ENCODE data around the gene THRB. TPM values are rescaled to one million over a fixed set of nuclear protein-coding genes. Genes with fewer than 3 reads are reported as not detected.

Gene THRB
- total RNA-seq, 1 donor from 2014 or later: 19.7 TPM

DNA sequence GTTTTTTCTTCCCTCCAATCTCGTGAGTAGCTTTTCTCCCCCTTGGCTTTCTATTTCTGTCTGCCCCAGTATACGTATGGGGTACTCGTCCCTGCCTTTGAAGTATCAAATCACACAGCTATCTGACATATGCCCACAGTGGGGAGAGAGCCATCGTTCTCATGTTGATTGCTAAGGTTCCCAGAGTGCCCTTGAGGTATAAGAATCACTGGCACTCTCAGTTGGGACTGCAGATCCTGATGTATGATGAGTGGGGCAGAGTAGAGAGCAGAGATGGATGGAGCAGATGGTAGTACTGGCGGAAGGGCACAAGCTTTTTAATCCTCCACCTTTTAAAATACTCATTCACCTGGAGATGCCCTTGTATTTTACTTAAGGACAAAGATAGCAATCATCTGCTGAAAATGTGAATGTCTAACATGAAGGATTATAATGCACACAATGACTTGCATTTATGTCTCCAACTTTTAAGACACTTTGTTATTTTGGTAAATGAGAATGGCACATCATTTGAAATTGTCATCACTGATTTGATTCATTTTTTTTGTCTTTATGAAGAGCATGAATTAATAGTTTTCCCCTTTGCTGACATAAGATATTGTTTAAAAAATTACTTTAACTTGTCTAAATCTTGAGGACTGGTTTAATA lies 310.0 kb downstream of the THRB start:
- H3K9me3 ChIP-seq: no peaks in the 10 kb centered on the region
- intact Hi-C loops (cut with DNase I): no loop called here
- ATAC-seq (no peak), DNase-seq (no peak)
- no peak overlapping the region for H3K27ac ChIP-seq
- H3K4me3 ChIP-seq: no peak overlapping the region
- no peaks in the 10 kb centered on the region for H3K36me3 ChIP-seq
- H3K27me3 ChIP-seq: no peaks in the 10 kb centered on the region
- TF ChIP-seq, protein P1, sequence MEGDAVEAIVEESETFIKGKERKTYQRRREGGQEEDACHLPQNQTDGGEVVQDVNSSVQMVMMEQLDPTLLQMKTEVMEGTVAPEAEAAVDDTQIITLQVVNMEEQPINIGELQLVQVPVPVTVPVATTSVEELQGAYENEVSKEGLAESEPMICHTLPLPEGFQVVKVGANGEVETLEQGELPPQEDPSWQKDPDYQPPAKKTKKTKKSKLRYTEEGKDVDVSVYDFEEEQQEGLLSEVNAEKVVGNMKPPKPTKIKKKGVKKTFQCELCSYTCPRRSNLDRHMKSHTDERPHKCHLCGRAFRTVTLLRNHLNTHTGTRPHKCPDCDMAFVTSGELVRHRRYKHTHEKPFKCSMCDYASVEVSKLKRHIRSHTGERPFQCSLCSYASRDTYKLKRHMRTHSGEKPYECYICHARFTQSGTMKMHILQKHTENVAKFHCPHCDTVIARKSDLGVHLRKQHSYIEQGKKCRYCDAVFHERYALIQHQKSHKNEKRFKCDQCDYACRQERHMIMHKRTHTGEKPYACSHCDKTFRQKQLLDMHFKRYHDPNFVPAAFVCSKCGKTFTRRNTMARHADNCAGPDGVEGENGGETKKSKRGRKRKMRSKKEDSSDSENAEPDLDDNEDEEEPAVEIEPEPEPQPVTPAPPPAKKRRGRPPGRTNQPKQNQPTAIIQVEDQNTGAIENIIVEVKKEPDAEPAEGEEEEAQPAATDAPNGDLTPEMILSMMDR (IDR thresholded peaks at IDR 0.05): no peak
- H3K4me1 ChIP-seq: no peaks in the 10 kb centered on the region

DNA sequence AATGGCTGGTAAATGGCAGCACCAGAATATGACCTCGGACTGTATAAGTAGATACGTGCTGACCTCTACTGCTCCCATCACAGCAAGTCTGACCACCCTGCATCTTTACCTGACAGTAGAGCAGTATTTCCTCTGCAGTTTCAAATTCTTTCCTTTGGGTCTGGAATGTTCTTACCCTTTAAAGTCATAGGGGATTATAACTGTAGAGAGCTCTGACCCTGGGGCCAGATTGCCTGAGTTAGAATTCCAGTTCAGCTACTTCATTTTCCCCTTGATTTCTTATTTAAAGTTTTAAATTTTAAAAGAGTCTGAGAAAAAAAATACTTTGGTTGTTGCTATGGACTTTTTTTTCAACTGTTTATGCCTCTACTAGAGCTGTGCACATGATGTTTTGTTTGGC lies 311.9 kb downstream of the THRB start:
- H3K36me3 ChIP-seq: no peaks in the 10 kb centered on the region
- no peaks in the 10 kb centered on the region for H3K4me1 ChIP-seq
- TF ChIP-seq, protein P1 (IDR thresholded peaks at IDR 0.05): no peak
- intact Hi-C loops (cut with DNase I): no loop called here
- H3K27ac ChIP-seq: no peak overlapping the region
- no peak for DNase-seq
- ATAC-seq: no peak
- H3K27me3 ChIP-seq: no peaks in the 10 kb centered on the region
- H3K4me3 ChIP-seq: no peak overlapping the region
- no peaks in the 10 kb centered on the region for H3K9me3 ChIP-seq

DNA sequence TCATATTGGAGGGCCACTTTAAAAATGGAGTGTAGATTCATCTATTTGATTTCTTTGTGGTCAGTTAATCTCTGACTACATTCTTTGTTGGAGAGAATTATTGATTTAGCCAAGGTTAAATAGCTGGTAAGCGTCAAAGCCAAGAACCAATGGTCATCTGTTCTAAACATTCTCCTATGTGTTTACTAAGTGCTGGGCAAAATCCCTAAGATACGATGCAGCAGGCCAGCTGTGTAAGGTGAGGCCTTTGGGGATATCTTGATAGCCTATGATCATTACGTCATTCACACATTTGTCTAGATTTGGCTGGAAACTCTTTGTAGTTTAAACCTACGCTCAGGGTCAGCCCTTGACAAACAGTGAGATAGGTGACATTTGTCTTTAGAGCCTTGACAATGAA lies 313.4 kb downstream of the THRB start:
- no peak overlapping the region for H3K27ac ChIP-seq
- TF ChIP-seq, protein P1 (IDR thresholded peaks at IDR 0.05): no peak
- no peaks in the 10 kb centered on the region for H3K4me1 ChIP-seq
- intact Hi-C loops (cut with DNase I): no loop called here
- no peak for ATAC-seq
- H3K36me3 ChIP-seq: no peaks in the 10 kb centered on the region
- no peaks in the 10 kb centered on the region for H3K9me3 ChIP-seq
- no peaks in the 10 kb centered on the region for H3K27me3 ChIP-seq
- no peak for DNase-seq
- H3K4me3 ChIP-seq: no peak overlapping the region

DNA sequence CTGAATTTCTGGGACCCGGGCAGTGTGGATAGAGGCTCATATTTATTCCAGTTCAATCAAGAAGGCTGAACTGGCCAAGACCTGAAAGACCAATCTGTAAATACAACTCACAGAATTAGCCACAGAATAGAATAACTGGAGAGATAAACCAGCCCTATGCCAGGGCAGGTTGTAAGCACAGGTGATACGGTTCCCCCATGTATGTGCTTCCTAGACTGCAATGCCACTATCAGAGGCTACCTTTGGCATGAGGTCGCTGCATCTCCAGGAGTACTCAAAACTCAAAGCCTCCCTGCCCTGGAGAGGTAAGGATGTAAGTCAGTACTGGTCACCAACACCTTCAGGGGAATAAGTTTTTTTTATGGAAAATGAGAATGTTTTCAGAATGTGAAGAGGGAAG lies 314.0 kb downstream of the THRB start:
- H3K4me3 ChIP-seq: no peak overlapping the region
- no peaks in the 10 kb centered on the region for H3K4me1 ChIP-seq
- H3K27ac ChIP-seq: no peak overlapping the region
- no peaks in the 10 kb centered on the region for H3K27me3 ChIP-seq
- DNase-seq: no peak
- TF ChIP-seq, protein P1 (IDR thresholded peaks at IDR 0.05): no peak
- no peaks in the 10 kb centered on the region for H3K36me3 ChIP-seq
- intact Hi-C loops (cut with DNase I): no loop called here
- no peak for ATAC-seq
- no peaks in the 10 kb centered on the region for H3K9me3 ChIP-seq

DNA sequence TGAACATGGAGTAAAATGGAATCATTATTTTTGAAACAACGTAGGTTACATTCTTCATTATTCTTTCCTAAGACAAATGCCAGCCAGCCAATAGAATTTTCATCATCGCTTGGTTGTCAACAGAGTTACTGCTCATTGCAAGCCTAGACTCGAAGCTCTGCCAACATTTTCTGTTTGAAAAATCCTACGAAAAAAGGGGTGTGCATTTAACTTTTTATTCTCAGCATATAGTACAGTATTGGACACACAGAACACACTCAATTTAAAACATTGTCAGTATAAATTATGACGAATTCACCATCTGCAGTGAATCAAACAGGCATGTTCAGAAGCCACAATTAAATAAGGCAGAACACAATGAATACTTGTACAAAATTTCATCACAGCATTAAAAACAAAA lies 317.4 kb downstream of the THRB start:
- Histone ChIP-seq H3K27me3 (no peaks in the 10 kb centered on the region), H3K27ac (no peak overlapping the region), H3K4me1 (no peaks in the 10 kb centered on the region), H3K9me3 (no peaks in the 10 kb centered on the region), H3K36me3 (no peaks in the 10 kb centered on the region), H3K4me3 (no peak overlapping the region)
- TF ChIP-seq, protein P1 (IDR thresholded peaks at IDR 0.05): no peak
- no peak for ATAC-seq
- intact Hi-C loops (cut with DNase I): no loop called here
- no peak for DNase-seq

DNA sequence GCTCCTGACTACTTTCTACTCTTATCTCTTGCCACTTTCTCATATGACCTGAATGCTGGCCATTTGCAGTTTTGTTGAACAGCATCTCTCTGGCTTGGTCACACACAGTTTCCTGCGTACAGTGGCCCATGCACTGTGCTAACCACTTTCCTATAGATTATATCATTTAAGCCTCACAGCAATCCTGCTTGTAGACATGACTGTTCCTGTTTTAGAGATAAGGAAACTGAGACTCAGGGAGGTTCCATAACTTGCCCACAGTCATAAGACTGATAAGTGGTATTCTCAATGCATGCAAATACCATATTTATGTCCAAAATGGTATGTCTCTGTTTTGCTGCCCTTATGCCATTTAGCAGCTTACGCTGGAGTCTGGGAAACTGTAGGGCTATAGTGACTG lies 320.0 kb downstream of the THRB start:
- Histone ChIP-seq H3K9me3 (no peaks in the 10 kb centered on the region), H3K4me1 (no peaks in the 10 kb centered on the region), H3K27me3 (no peaks in the 10 kb centered on the region), H3K27ac (no peak overlapping the region), H3K4me3 (no peak overlapping the region), H3K36me3 (no peaks in the 10 kb centered on the region)
- intact Hi-C loops (cut with DNase I): no loop called here
- TF ChIP-seq, protein P1 (IDR thresholded peaks at IDR 0.05): no peak
- ATAC-seq: no peak
- DNase-seq: no peak
